Naive thymus-derived CD8-positive, alpha-beta T cell (primary cell): Measurements from ENCODE around the gene FBXL20. TPM values are rescaled to one million over a fixed set of nuclear protein-coding genes. Genes with fewer than 3 reads are reported as not detected.

Experiments used
- ATAC-seq, 2 donors: fragments of 150-1000 bp; cut with Tn5 transposase in 1 of 2; sonication (Bioruptor Pico), chemical (Tn5 transposase) in 1 of 2; 1 replicate in 1 of 2; 2 replicates in 1 of 2; pipeline ENCODE4 v1.10.0; 2021; ENCODE audit warnings: mild to moderate bottlenecking in 2 of 2, moderate library complexity in 2 of 2
- POLR2A ChIA-PET: fragments of 350-600 bp; sonication (Branson Sonifier 250); formaldehyde crosslinking; loops from one replicate; lab custom pipeline; 2021; ENCODE audit warnings: antibody characterized with exemption; lab: Charles Lee
- DNase-seq, 10 donors: peaks; one replicate each; pipeline versions ENCODE4 v3.0.0 to v3.0.0-alpha.2; 2020 to 2022
- H3K27ac Mint-ChIP-seq, 10 donors: one replicate each; pipeline ENCODE4 v1.8.0; 2020 to 2022; ENCODE audit warnings: mild to moderate bottlenecking in 10 of 10, mixed read lengths in 10 of 10, moderate library complexity in 4 of 10, inconsistent platforms in 1 of 10
- H3K27me3 Mint-ChIP-seq, 5 donors: one replicate each; pipeline ENCODE4 v1.8.0; 2021 to 2022; ENCODE audit warnings: mixed read lengths in 5 of 5
- H3K36me3 Mint-ChIP-seq, 3 donors: one replicate each; pipeline ENCODE4 v1.8.0; 2020 to 2022; ENCODE audit warnings: mixed read lengths in 3 of 3, mild to moderate bottlenecking in 2 of 3, inconsistent platforms in 1 of 3
- H3K4me1 Mint-ChIP-seq, 4 donors: one replicate each; pipeline ENCODE4 v1.8.0; 2021 to 2022; ENCODE audit warnings: mixed read lengths in 4 of 4
- H3K4me3 Mint-ChIP-seq, 10 donors: one replicate each; pipeline ENCODE4 v1.8.0; 2020 to 2022; ENCODE audit warnings: mild to moderate bottlenecking in 10 of 10, mixed read lengths in 10 of 10, moderate library complexity in 6 of 10, inconsistent platforms in 1 of 10
- H3K9me3 Mint-ChIP-seq, 9 donors: one replicate each; pipeline ENCODE4 v1.8.0; 2020 to 2022; ENCODE audit warnings: mixed read lengths in 9 of 9, mild to moderate bottlenecking in 3 of 9, inconsistent platforms in 1 of 9, moderate library complexity in 1 of 9
- polyA plus RNA-seq, 3 donors: library from polyadenylated mRNA; unstranded; fragments of 300-500 nt; fragmentation: Illumina TruSeq; gene quantifications; one replicate each; pipeline ENCODE4 v1.2.3, GENCODE V29; 2021
- total RNA-seq, 8 experiments: library from RNA in 2 of 8; stranded (reverse) in 2 of 8; gene quantifications; one replicate each; pipeline ENCODE4 v1.2.3 and lab custom pipeline; 2021 to 2026

Gene FBXL20
- total and polyA plus RNA-seq, 5 experiments from 2014 or later, result 2.6 to 34.3 (median 3.4) TPM

- Mint-ChIP-seq H3K27me3 (no peaks in the 10 kb centered on the region), H3K4me3 (no peak overlapping the region), H3K9me3 (no peaks in the 10 kb centered on the region), H3K27ac (peak overlapping the region in 3 of 10 donors; percentile 13 to 61 (median 44)), H3K36me3 (no peaks in the 10 kb centered on the region), H3K4me1 (peaks cover 20 to 49% (median 45%) of the 10 kb centered on the region in 4 donors)
- POLR2A ChIA-PET, result interaction anchor here (1.8 to 9.6 kb wide), 2 partner anchors 34 to 41 kb away, joined by 4 to 134 read pairs; partner anchors contain the start of gene RPL19
- no peak for DNase-seq
- ATAC-seq, result no peak
Measured at GRCh38 chr17:39240631-39241030, 160.8 kb downstream of the FBXL20 start.

GRCh38 chr17:39239640-39240314, 161.6 kb downstream of the FBXL20 start:
- peak; percentile 51 to 81 (median 66) for DNase-seq
- H3K4me3 Mint-ChIP-seq, result peak overlapping the region in 8 of 10 donors; percentile 12 to 64 (median 40)
- POLR2A ChIA-PET, result interaction anchor here (1.7 to 9.6 kb wide), 3 partner anchors 33 to 386 kb away, joined by 5 to 134 read pairs (median 57); partner anchors contain the start of genes RPL19 and RPL23
- no peaks in the 10 kb centered on the region for H3K36me3 Mint-ChIP-seq
- no peaks in the 10 kb centered on the region for H3K27me3 Mint-ChIP-seq
- H3K4me1 Mint-ChIP-seq, result peaks cover 21 to 50% (median 46%) of the 10 kb centered on the region in 4 donors
- H3K27ac Mint-ChIP-seq, result peak overlapping the region in 9 of 10 donors; percentile 70 to 98 (median 92)
- ATAC-seq, result peak; percentile 32 to 33
- H3K9me3 Mint-ChIP-seq, result no peaks in the 10 kb centered on the region

GRCh38 chr17:39238311-39238972, 163.0 kb downstream of the FBXL20 start:
- H3K36me3 Mint-ChIP-seq, result no peaks in the 10 kb centered on the region
- H3K27me3 Mint-ChIP-seq, result no peaks in the 10 kb centered on the region
- peak overlapping the region; percentile 56 to 87 (median 78) for H3K4me3 Mint-ChIP-seq
- peak; percentile 61 to 95 (median 85) for DNase-seq
- POLR2A ChIA-PET, result interaction anchor here (0.7 to 9.6 kb wide), 8 partner anchors 11 to 385 kb away, joined by 3 to 134 read pairs (median 4); partner anchors contain the start of genes RPL19 and RPL23
- no peaks in the 10 kb centered on the region for H3K9me3 Mint-ChIP-seq
- H3K27ac Mint-ChIP-seq, result peak overlapping the region; percentile 87 to 99 (median 95)
- peaks cover 17 to 39% (median 35%) of the 10 kb centered on the region in 4 donors for H3K4me1 Mint-ChIP-seq
- peak; percentile 92 for ATAC-seq

- Mint-ChIP-seq H3K4me3 (peak overlapping the region in 6 of 10 donors; percentile 2 to 84 (median 73)), H3K27ac (peak overlapping the region in 9 of 10 donors; percentile 90 to 99 (median 95))
- POLR2A ChIA-PET, result interaction anchor here (0.5 to 9.6 kb wide), 7 partner anchors 11 to 369 kb away, joined by 3 to 134 read pairs (median 4); partner anchors contain the start of gene RPL19
Measured at GRCh38 chr17:39237586-39237985, 163.8 kb downstream of the FBXL20 start.

GRCh38 chr17:39236981-39237441, 164.4 kb downstream of the FBXL20 start:
- POLR2A ChIA-PET, result interaction anchor here (0.8 to 9.6 kb wide), 5 partner anchors 10 to 72 kb away, joined by 3 to 134 read pairs (median 4); partner anchors contain the start of gene RPL19
- ATAC-seq (no peak), DNase-seq (no peak)
- Mint-ChIP-seq H3K4me3 (peak overlapping the region in 2 of 10 donors; percentile 12 to 81), H3K36me3 (no peaks in the 10 kb centered on the region), H3K27ac (peak overlapping the region in 9 of 10 donors; percentile 13 to 98 (median 87)), H3K27me3 (no peaks in the 10 kb centered on the region), H3K9me3 (no peaks in the 10 kb centered on the region), H3K4me1 (peaks cover 21 to 44% (median 39%) of the 10 kb centered on the region in 4 donors)

More at GRCh38 chr17:39237586-39237985, 163.8 kb downstream of the FBXL20 start:
- no peaks in the 10 kb centered on the region for H3K27me3 Mint-ChIP-seq
- ATAC-seq (no peak), DNase-seq (no peak)
- peaks cover 17 to 39% (median 35%) of the 10 kb centered on the region in 4 donors for H3K4me1 Mint-ChIP-seq
- no peaks in the 10 kb centered on the region for H3K36me3 Mint-ChIP-seq
- no peaks in the 10 kb centered on the region for H3K9me3 Mint-ChIP-seq

GRCh38 chr17:39236450-39236927, 164.9 kb downstream of the FBXL20 start:
- no peak overlapping the region for H3K4me3 Mint-ChIP-seq
- ATAC-seq, result no peak
- H3K9me3 Mint-ChIP-seq, result no peaks in the 10 kb centered on the region
- POLR2A ChIA-PET, result interaction anchor here (0.5 to 9.6 kb wide), 5 partner anchors 8 to 913 kb away, joined by 3 to 134 read pairs (median 9); partner anchors contain the start of gene RPL19
- H3K4me1 Mint-ChIP-seq, result peaks cover 26 to 49% (median 43%) of the 10 kb centered on the region in 4 donors
- H3K36me3 Mint-ChIP-seq, result no peaks in the 10 kb centered on the region
- H3K27ac Mint-ChIP-seq, result peak overlapping the region in 8 of 10 donors; percentile 25 to 94 (median 82)
- DNase-seq, result no peak
- H3K27me3 Mint-ChIP-seq, result peaks cover 0 to 3% (median 0%) of the 10 kb centered on the region in 5 donors

GRCh38 chr17:39235555-39236449, 165.6 kb downstream of the FBXL20 start:
- peak; percentile 13 to 43 for ATAC-seq
- Mint-ChIP-seq H3K36me3 (no peaks in the 10 kb centered on the region), H3K4me1 (peaks cover 29 to 53% (median 44%) of the 10 kb centered on the region in 4 donors), H3K4me3 (peak overlapping the region in 3 of 10 donors; percentile 5 to 59 (median 55)), H3K27me3 (peaks cover 0 to 3% (median 0%) of the 10 kb centered on the region in 5 donors), H3K27ac (peak overlapping the region; percentile 5 to 94 (median 84)), H3K9me3 (no peaks in the 10 kb centered on the region)
- POLR2A ChIA-PET, result interaction anchor here (0.5 to 4.4 kb wide), 6 partner anchors 8 to 914 kb away, joined by 3 to 57 read pairs (median 4); partner anchors contain the start of gene RPL19
- peak in 5 of 10 donors; percentile 36 to 64 (median 62) for DNase-seq

GRCh38 chr17:39231591-39232551, 169.6 kb downstream of the FBXL20 start:
- H3K9me3 Mint-ChIP-seq, result no peaks in the 10 kb centered on the region
- POLR2A ChIA-PET, result interaction anchor here (1.1 to 3.3 kb wide), 4 partner anchors 8 to 32 kb away, joined by 4 to 29 read pairs (median 4); partner anchors contain the start of gene RPL19
- H3K4me1 Mint-ChIP-seq, result peaks cover 15 to 30% (median 20%) of the 10 kb centered on the region in 4 donors
- peak; percentile 78 to 85 for ATAC-seq
- H3K36me3 Mint-ChIP-seq, result no peaks in the 10 kb centered on the region
- peak overlapping the region; percentile 2 to 96 (median 68) for H3K27ac Mint-ChIP-seq
- peak overlapping the region; percentile 29 to 79 (median 62) for H3K4me3 Mint-ChIP-seq
- H3K27me3 Mint-ChIP-seq, result peaks cover 2 to 21% (median 13%) of the 10 kb centered on the region in 5 donors
- peak; percentile 48 to 79 (median 62) for DNase-seq

- Mint-ChIP-seq H3K27ac (peak overlapping the region in 4 of 10 donors; percentile 36 to 96 (median 59)), H3K4me3 (peak overlapping the region in 1 of 10 donors; percentile 10), H3K9me3 (no peaks in the 10 kb centered on the region), H3K27me3 (peaks cover 3 to 24% (median 16%) of the 10 kb centered on the region in 5 donors), H3K36me3 (no peaks in the 10 kb centered on the region), H3K4me1 (peaks cover 16 to 27% (median 20%) of the 10 kb centered on the region in 4 donors)
- ATAC-seq, result no peak
- DNase-seq, result no peak
- POLR2A ChIA-PET, result interaction anchor here (1.1 to 3.3 kb wide), 3 partner anchors 8 to 31 kb away, joined by 4 to 29 read pairs (median 5); partner anchors contain the start of gene RPL19
Measured at GRCh38 chr17:39231091-39231561, 170.3 kb downstream of the FBXL20 start.

GRCh38 chr17:39230361-39230760, 171.1 kb downstream of the FBXL20 start:
- H3K27me3 Mint-ChIP-seq, result peaks cover 6 to 27% (median 21%) of the 10 kb centered on the region in 5 donors
- ATAC-seq (no peak), DNase-seq (no peak)
- H3K36me3 Mint-ChIP-seq, result no peaks in the 10 kb centered on the region
- H3K4me3 Mint-ChIP-seq, result no peak overlapping the region
- no peaks in the 10 kb centered on the region for H3K9me3 Mint-ChIP-seq
- POLR2A ChIA-PET, result interaction anchor here (1.1 to 3.3 kb wide), 2 partner anchors 23 to 31 kb away, joined by 5 to 29 read pairs; partner anchors contain the start of gene RPL19
- H3K4me1 Mint-ChIP-seq, result peaks cover 16 to 24% (median 17%) of the 10 kb centered on the region in 4 donors
- H3K27ac Mint-ChIP-seq, result no peak overlapping the region
